AG04449 (cell line): ENCODE results near the gene PLTP.
"Not testable (repeated sequence)": the region's sequence is repeated elsewhere in the genome, so short reads cannot be mapped to it uniquely, and the experiment has no call there.

ENCODE experiments used
- CTCF ChIA-PET: fragments of 350-600 bp; formaldehyde crosslinking; extraction: SDS; loops from one replicate; lab custom pipeline; 2021; ENCODE audit warnings: antibody characterized with exemption; lab: Yijun Ruan, JAX
- POLR2A ChIA-PET: fragments of 400-600, 350-600 bp; formaldehyde crosslinking; extraction: SDS; loops from one replicate; lab custom pipeline; 2020; ENCODE audit warnings: antibody characterized with exemption, inconsistent platforms; lab: Yijun Ruan, JAX
- DNase-seq: peaks from one replicate; pipeline ENCODE4 v3.0.0-alpha.2; 2010; ENCODE audit warnings: low read depth, low spot score
- H3K4me3 ChIP-seq: 2 replicates; pipeline ENCODE4 v1.5.1; 2011; ENCODE audit warnings: low read depth, mild to moderate bottlenecking, control low read depth, low read length
- TF ChIP-seq, protein P1 (sequence below): IDR thresholded peaks from one replicate; pipeline ENCODE4 v1.5.1; 2011; ENCODE audit warnings: mild to moderate bottlenecking, moderate library complexity, low read length, control low read depth, inconsistent platforms; ENCODE audit not compliant: insufficient read depth; ENCODE audit errors: missing control alignments

PLTP gene, protein sequence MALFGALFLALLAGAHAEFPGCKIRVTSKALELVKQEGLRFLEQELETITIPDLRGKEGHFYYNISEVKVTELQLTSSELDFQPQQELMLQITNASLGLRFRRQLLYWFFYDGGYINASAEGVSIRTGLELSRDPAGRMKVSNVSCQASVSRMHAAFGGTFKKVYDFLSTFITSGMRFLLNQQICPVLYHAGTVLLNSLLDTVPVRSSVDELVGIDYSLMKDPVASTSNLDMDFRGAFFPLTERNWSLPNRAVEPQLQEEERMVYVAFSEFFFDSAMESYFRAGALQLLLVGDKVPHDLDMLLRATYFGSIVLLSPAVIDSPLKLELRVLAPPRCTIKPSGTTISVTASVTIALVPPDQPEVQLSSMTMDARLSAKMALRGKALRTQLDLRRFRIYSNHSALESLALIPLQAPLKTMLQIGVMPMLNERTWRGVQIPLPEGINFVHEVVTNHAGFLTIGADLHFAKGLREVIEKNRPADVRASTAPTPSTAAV

DNA sequence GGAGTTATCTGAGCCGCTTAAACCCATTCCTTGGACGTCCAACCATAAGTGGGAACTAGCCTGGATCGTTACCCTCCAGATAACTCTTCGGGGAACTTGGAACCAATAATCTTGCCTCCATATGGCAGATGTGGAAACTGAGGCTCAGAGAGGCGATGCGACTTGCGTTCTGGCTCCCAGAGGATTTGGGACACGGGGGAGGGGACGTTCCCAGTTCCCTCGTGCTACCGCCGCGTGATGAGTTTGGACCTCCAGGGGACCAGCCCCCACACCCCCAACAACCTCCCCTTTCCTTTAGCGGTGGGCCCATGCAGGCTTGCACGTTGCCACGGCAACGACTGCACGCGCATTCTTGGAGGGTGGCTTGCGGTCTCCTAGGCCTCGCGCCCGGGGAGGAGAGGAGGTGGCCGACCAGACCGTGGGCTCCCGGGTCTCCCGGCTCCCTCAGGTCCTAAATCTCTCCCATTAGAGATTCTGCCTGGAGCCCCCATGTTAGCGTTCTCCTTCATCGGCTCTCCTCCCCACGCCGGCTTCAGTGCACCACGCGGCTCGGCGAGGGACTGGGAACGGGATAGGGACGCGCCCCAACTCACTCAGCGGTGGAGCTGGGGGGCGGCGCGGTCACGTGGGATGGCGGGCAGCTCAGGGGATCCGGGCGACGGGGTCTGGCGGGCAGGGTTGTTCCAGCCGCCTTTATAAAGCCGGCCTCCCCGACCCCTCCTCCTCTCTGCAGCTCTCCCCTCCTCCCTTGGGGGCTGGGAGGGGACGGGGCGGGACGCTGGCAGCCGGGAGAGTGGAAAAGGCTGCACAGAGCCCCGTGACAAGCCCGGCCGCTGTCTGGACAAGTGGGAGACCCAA lies at the start of gene PLTP:
PLTP (minus strand) TSS at position 670 of the 858 bp plus-strand sequence. CDS start 703 bp downstream, outside the sequence.
- TF ChIP-seq, protein P1, sequence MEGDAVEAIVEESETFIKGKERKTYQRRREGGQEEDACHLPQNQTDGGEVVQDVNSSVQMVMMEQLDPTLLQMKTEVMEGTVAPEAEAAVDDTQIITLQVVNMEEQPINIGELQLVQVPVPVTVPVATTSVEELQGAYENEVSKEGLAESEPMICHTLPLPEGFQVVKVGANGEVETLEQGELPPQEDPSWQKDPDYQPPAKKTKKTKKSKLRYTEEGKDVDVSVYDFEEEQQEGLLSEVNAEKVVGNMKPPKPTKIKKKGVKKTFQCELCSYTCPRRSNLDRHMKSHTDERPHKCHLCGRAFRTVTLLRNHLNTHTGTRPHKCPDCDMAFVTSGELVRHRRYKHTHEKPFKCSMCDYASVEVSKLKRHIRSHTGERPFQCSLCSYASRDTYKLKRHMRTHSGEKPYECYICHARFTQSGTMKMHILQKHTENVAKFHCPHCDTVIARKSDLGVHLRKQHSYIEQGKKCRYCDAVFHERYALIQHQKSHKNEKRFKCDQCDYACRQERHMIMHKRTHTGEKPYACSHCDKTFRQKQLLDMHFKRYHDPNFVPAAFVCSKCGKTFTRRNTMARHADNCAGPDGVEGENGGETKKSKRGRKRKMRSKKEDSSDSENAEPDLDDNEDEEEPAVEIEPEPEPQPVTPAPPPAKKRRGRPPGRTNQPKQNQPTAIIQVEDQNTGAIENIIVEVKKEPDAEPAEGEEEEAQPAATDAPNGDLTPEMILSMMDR, result no peak
- H3K4me3 ChIP-seq, result peak within 1 kb of the TSS; percentile 57
- POLR2A ChIA-PET, result interaction anchor here (0.8 to 0.9 kb wide), 3 partner anchors 20 to 57 kb away, joined by 3 read pairs; partner anchors contain the start of genes CTSA, NEURL2 and PCIF1
- CTCF ChIA-PET, result no interaction called here
- DNase-seq, result no peak

- ChIA-PET POLR2A (interaction anchor here (0.9 to 2.9 kb wide), 3 partner anchors 10 to 32 kb away, joined by 3 to 11 read pairs (median 4); no protein-coding TSS in a partner anchor), CTCF (interaction anchor here (1.1 to 7.1 kb wide), 8 partner anchors 11 to 161 kb away, joined by 3 to 125 read pairs (median 7); partner anchors contain the start of gene ZNF335)
- TF ChIP-seq, protein P1, result no peak
- no peak for DNase-seq
- no peak overlapping the region for H3K4me3 ChIP-seq
Observed at GRCh38 chr20:45959956-45960630, 48.1 kb upstream of the PLTP start.

- no peak for DNase-seq
- H3K4me3 ChIP-seq, result no peak overlapping the region
- ChIA-PET CTCF (interaction anchor here (1.0 to 7.1 kb wide), 5 partner anchors 8 to 160 kb away, joined by 3 to 125 read pairs (median 8); partner anchors contain the start of gene ZNF335), POLR2A (interaction anchor here (1.2 to 2.9 kb wide), 2 partner anchors 11 kb away, joined by 4 to 11 read pairs; no protein-coding TSS in a partner anchor)
- TF ChIP-seq, protein P1, result no peak
Observed at GRCh38 chr20:45959126-45959525, 47.2 kb upstream of the PLTP start.

DNA sequence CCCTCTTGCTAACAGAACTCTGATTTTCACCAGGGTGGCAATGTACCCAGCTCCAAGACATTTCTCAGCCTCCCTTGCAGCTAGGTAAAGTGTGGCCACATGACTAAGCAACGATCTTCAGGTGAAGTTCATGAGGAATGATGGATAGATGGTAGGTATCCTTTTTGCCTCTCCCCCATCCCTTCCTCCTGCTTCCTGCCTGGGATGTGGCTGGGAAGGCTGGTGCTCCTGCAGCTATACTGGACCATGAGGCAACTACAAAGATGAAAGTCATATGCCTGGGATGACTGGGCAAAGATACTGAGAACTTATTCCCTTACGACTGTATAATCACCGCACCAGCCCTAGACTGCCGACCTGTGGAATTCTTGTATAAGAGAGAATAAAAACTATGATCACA lies 46.6 kb upstream of the PLTP start:
- no peak overlapping the region for H3K4me3 ChIP-seq
- TF ChIP-seq, protein P1, result no peak
- POLR2A ChIA-PET, result no interaction called here
- DNase-seq, result no peak
- CTCF ChIA-PET, result interaction anchor here (1.0 to 7.1 kb wide), 4 partner anchors 8 to 160 kb away, joined by 3 to 125 read pairs (median 25); partner anchors contain the start of gene ZNF335

GRCh38 chr20:45957021-45957941 lies 45.3 kb upstream of the PLTP start:
- TF ChIP-seq, protein P1, result no peak
- no peak overlapping the region for H3K4me3 ChIP-seq
- DNase-seq, result no peak
- ChIA-PET POLR2A (interaction anchor here (0.7 to 1.0 kb wide), 3 partner anchors 22 to 124 kb away, joined by 3 to 5 read pairs (median 3); partner anchors contain the start of genes PCIF1 and SNX21), CTCF (interaction anchor here (1.2 to 7.1 kb wide), 4 partner anchors 13 to 158 kb away, joined by 3 to 125 read pairs (median 26); partner anchors contain the start of gene ZNF335)

GRCh38 chr20:45956326-45956725 lies 44.4 kb upstream of the PLTP start:
- POLR2A ChIA-PET, DNase-seq, H3K4me3 ChIP-seq: not testable (repeated sequence)
- CTCF ChIA-PET, result interaction anchor here (1.4 kb wide), 1 partner anchor 9 kb away, joined by 3 read pairs; no protein-coding TSS in a partner anchor
